GM10847 (cell line): ENCODE results near the gene SLC43A1.

Source experiments
- POLR2A ChIP-seq: IDR thresholded peaks from 2 replicates; pipeline ENCODE4 v1.6.1; 2011; ENCODE audit not compliant: insufficient read length; ENCODE audit errors: extremely low read depth

Gene SLC43A1

GRCh38 chr11:57461841-57462489, 53.5 kb downstream of the SLC43A1 start:
- TF ChIP-seq POLR2A = no peak

GRCh38 chr11:57460758-57461749, 54.4 kb downstream of the SLC43A1 start:
- no peak for TF ChIP-seq POLR2A

DNA sequence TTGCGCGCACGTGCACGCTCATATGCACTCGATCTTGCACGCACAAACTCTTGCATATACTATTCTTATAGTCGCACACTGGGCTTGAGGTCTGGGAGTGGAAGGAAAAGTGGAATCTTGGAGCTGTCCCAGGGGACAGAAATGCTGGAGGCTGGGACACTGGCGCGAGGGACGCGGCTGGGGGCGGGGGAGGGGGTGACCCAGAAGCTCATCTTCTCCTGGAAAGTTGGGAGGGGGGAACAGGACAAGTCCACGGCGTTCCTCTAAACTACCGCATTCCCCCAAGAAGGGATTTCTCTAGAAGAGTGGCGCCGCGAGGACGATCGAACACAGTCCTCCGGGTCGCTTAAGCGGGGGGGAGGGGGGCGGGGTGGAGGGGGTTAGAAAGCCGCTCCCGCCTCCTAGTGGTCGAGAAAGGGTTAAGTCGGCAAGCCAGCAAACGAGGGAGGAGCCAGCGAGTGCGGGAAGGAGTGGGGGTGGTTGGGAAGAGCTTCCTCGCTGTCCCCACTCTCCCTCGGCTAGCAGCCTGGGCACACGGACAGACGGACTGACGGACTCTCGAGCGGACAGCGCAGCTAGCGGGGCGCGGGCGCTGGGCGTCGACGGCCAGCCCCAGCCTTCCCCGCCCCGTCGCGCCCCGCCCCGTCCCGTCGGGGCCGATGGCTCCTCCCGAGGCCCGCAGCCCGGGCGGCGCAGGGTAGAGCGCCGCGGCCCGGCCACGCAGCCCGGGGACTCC, 55.3 kb downstream of the SLC43A1 start, which contains the start of gene RTN4RL2:
Gene RTN4RL2, plus strand, starts transcription at position 507 of the 736 bp plus-strand sequence. CDS start 338 bp downstream, outside the sequence.
- no peak for TF ChIP-seq POLR2A

- no peak for TF ChIP-seq POLR2A
Observed at GRCh38 chr11:57459164-57460021, 56.1 kb downstream of the SLC43A1 start.

GRCh38 chr11:57458410-57459163, 56.9 kb downstream of the SLC43A1 start:
- no peak for TF ChIP-seq POLR2A

DNA sequence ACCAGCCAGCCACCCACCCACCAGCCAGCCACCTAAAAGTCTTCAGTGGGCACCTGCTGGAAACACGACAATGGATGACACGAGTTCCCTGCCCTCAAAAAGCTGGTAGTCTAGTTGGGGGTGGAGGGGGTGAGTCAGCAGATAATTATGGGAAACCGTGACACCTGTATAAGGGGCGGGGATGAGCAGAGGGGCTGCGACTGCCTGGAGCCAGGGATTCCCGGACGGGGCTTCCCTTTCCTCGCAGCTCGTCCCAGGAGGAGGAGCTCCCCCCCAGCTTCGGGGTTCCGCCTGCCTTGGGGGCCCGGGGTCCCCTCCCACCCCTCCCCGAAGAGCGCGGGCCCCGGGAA, 57.5 kb downstream of the SLC43A1 start:
- TF ChIP-seq POLR2A = no peak

DNA sequence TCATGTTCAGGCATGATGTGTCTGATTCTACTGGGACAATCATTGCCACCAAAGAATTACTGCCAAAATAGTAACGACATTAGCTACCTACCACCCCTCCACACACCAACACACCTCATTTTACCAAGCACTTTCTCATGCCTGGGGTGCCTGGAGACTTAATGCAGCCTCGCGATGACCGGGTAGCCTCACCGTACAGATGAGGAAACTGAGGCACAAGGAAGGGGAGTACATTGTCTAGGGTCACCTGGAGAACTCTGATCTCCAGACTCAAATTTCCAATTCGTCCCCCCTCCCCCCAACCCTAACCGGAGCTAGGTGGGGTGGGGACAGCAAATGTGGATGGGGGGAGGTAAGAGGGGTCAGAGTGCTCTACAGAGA, 57.9 kb downstream of the SLC43A1 start:
- no peak for TF ChIP-seq POLR2A

- TF ChIP-seq POLR2A = no peak
Observed at GRCh38 chr11:57456960-57457642, 58.4 kb downstream of the SLC43A1 start.

GRCh38 chr11:57453543-57454177, 61.8 kb downstream of the SLC43A1 start:
- no peak for TF ChIP-seq POLR2A

DNA sequence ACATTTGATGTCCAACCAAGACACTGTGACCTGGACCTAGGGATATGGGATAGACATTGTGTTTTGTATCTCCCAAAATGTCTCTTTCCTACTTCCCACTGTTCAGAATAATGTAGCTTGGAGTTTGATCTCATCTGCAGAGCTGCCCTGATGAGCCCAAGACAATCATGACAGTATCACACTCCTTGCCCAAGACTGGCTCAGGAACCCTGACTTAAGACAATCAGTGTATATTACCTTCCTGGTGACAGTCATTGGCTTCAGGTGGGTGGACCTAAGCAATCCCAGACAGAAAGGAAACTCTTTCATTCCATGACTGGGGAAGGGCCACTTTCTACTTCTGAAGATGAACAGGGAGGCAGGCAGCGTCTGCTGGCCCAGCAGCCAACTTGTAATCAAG, 69.4 kb downstream of the SLC43A1 start:
- no peak for TF ChIP-seq POLR2A

GRCh38 chr11:57444362-57445121, 71.0 kb downstream of the SLC43A1 start:
- no peak for TF ChIP-seq POLR2A

GRCh38 chr11:57440744-57441414, 74.6 kb downstream of the SLC43A1 start:
- no peak for TF ChIP-seq POLR2A
